Measurements from ENCODE around the gene HUS1.
"Not testable (repeated sequence)": the region's sequence is repeated elsewhere in the genome, so short reads cannot be mapped to it uniquely, and the experiment has no call there.

HUS1 gene

GRCh38 chr7:47932466-47933037 lies 46.9 kb downstream of the HUS1 start:
- in situ Hi-C loops (cut with MboI; ENCODE audit: low sequenced_read_pairs) = no loop called here

- in situ Hi-C loops (cut with MboI; ENCODE audit: low sequenced_read_pairs) = no loop called here
Observed at GRCh38 chr7:47932016-47932415, 47.4 kb downstream of the HUS1 start.

GRCh38 chr7:47931005-47932004 lies 48.1 kb downstream of the HUS1 start:
- in situ Hi-C loops (cut with MboI; ENCODE audit: low sequenced_read_pairs) = no loop called here

- in situ Hi-C loops (cut with MboI; ENCODE audit: low sequenced_read_pairs) = no loop called here
Observed at GRCh38 chr7:47924266-47924665, 55.1 kb downstream of the HUS1 start.

GRCh38 chr7:47923081-47923875 lies 56.1 kb downstream of the HUS1 start:
- in situ Hi-C loops (cut with MboI; ENCODE audit: low sequenced_read_pairs) = not testable (repeated sequence)

GRCh38 chr7:47916514-47916913 lies 62.9 kb downstream of the HUS1 start:
- in situ Hi-C loops (cut with MboI; ENCODE audit: low sequenced_read_pairs) = not testable (repeated sequence)

GRCh38 chr7:47915616-47915976 lies 63.8 kb downstream of the HUS1 start:
- in situ Hi-C loops (cut with MboI; ENCODE audit: low sequenced_read_pairs) = no loop called here

- in situ Hi-C loops (cut with MboI; ENCODE audit: low sequenced_read_pairs) = no loop called here
Observed at GRCh38 chr7:47914717-47915615, 64.4 kb downstream of the HUS1 start.

Measured in HL-60/S4 (cell line).